Stimulated activated effector memory CD8-positive, alpha-beta T cell treated with anti-CD3 and anti-CD28 coated beads, Interleukin-12 subunit alpha, Interleukin-12 subunit beta, amount 100 ng/mL, for 72 hours (primary cell): ENCODE data around the gene CD300A.

Source experiments
- ATAC-seq: fragments of 150-1000 bp; cut with Tn5 transposase; 2 replicates; pipeline ENCODE4 v1.10.0; 2021
- DNase-seq, 2 donors: peaks; one replicate each; pipeline ENCODE4 v3.0.0; 2021 to 2022; ENCODE audit warnings: low spot score in 2 of 2
- H3K27ac Mint-ChIP-seq: one replicate; pipeline ENCODE4 v1.8.0; 2022; ENCODE audit warnings: mild to moderate bottlenecking, mixed read lengths
- H3K36me3 Mint-ChIP-seq: one replicate; pipeline ENCODE4 v1.8.0; 2022; ENCODE audit warnings: mild to moderate bottlenecking, mixed read lengths
- H3K4me1 Mint-ChIP-seq: one replicate; pipeline ENCODE4 v1.8.0; 2022; ENCODE audit warnings: mixed read lengths
- H3K4me3 Mint-ChIP-seq: one replicate; pipeline ENCODE4 v1.8.0; 2022; ENCODE audit warnings: mild to moderate bottlenecking, mixed read lengths
- H3K9me3 Mint-ChIP-seq: one replicate; pipeline ENCODE4 v1.8.0; 2022; ENCODE audit warnings: mixed read lengths

CD300A gene

DNA sequence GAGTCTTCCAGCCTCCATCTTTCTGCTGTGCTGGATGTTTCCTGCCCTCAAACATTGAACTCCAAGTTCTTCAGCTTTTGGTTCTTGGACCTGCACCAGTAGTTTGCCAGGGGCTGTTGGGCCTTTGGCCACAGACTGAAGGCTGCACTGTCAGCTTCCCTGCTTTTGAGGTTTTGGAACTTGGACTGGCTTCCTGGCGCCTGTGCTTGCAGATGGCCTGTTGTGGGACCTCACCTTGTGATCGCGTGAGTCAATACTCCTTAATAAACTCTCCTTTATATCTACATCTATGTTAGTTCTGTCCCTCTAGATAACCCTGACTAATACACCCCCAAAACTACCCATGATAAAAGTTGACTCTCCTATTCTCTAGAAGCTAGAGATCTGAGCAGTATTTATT, 7.6 kb upstream of the CD300A start:
- no peak for ATAC-seq
- no peaks in the 10 kb centered on the region for H3K9me3 Mint-ChIP-seq

GRCh38 chr17:74459622-74460021, 6.8 kb upstream of the CD300A start:
- H3K4me3 Mint-ChIP-seq = no peak overlapping the region
- ATAC-seq = no peak
- no peak for DNase-seq
- H3K27ac Mint-ChIP-seq = no peak overlapping the region
- H3K4me1 Mint-ChIP-seq = peaks cover 66% of the 10 kb centered on the region
- no peaks in the 10 kb centered on the region for H3K9me3 Mint-ChIP-seq
- H3K36me3 Mint-ChIP-seq = no peaks in the 10 kb centered on the region

More for the DNA sequence above, 7.6 kb upstream of the CD300A start:
- Mint-ChIP-seq H3K36me3 (no peaks in the 10 kb centered on the region), H3K27ac (peak overlapping the region; percentile 34), H3K4me3 (no peak overlapping the region), H3K4me1 (peaks cover 64% of the 10 kb centered on the region)
- no peak for DNase-seq

DNA sequence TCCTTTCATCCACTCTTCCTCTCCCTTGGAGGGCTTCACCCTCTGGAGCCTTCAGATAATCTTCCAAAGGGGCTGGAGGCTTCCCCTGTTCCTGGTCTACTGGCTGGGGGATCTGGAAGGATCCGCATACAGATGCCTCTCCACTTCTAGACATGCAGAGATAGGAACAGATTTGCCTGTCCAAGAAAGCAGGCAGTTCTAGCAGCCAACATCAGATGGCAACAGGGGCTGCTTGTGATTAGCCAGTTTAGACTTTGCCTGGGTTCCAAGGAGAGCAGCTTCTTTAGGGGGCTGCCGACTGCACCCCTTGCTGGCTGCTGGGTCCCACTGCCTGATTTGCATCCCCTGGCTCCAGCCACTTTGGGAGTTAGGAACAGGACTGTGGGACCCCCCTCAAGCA, 6.2 kb upstream of the CD300A start:
- H3K27ac Mint-ChIP-seq = no peak overlapping the region
- H3K4me3 Mint-ChIP-seq = no peak overlapping the region
- no peaks in the 10 kb centered on the region for H3K36me3 Mint-ChIP-seq
- no peak for ATAC-seq
- no peak for DNase-seq
- H3K9me3 Mint-ChIP-seq = no peaks in the 10 kb centered on the region
- H3K4me1 Mint-ChIP-seq = peaks cover 66% of the 10 kb centered on the region

DNA sequence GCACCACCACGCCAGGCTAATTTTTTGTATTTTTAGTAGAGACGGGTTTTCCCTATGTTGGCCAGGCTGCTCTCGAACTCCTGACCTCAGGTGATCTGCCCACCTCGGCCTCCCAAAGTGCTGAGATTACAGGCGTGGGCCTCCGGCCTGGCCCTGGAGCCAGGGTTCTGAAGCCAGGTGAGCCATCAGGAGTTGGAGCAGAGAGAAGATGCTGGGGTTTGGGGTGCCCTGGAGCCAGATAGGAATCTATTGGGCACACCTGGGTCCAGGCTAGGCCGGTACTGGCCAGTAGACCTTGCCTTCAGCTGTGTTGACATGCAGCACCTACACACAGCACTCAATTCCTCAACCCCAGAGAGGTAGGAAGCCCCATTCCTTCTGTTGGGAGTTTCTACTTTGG, 5.4 kb upstream of the CD300A start:
- Mint-ChIP-seq H3K36me3 (no peaks in the 10 kb centered on the region), H3K4me3 (no peak overlapping the region), H3K27ac (no peak overlapping the region), H3K4me1 (peaks cover 62% of the 10 kb centered on the region), H3K9me3 (no peaks in the 10 kb centered on the region)
- no peak for DNase-seq
- no peak for ATAC-seq

DNA sequence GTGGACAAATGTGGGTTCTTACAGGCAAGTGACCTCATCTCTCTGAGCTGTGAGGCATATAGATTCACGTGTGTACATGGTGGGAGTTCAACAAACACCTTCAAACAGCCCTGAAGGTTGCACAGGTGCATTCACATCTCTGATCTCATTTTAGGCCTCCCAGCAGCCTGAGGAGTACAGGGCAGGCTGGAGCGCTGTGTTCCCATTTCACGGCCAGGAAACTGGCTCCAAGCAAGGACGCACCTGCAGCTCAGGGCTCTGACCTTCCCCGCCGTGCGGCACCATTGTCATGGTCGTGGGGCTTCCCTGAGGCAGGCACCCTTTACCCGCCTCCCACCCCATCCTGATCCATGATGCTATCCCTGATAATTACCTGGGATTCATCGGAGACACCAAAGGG, 4.8 kb upstream of the CD300A start:
- Mint-ChIP-seq H3K4me3 (no peak overlapping the region), H3K9me3 (no peaks in the 10 kb centered on the region), H3K36me3 (no peaks in the 10 kb centered on the region), H3K4me1 (peaks cover 59% of the 10 kb centered on the region), H3K27ac (no peak overlapping the region)
- ATAC-seq (no peak), DNase-seq (no peak)

- no peak for ATAC-seq
- Mint-ChIP-seq H3K36me3 (peaks cover 5% of the 10 kb centered on the region), H3K9me3 (no peaks in the 10 kb centered on the region), H3K4me3 (no peak overlapping the region), H3K27ac (no peak overlapping the region), H3K4me1 (peaks cover 47% of the 10 kb centered on the region)
- no peak for DNase-seq
These were observed 1.6 kb upstream of the CD300A start for GRCh38 chr17:74464730-74465377.

- no peaks in the 10 kb centered on the region for H3K9me3 Mint-ChIP-seq
- ATAC-seq = no peak
- H3K4me3 Mint-ChIP-seq = no peak overlapping the region
- DNase-seq = no peak
- no peak overlapping the region for H3K27ac Mint-ChIP-seq
- H3K36me3 Mint-ChIP-seq = peaks cover 12% of the 10 kb centered on the region
- H3K4me1 Mint-ChIP-seq = peaks cover 48% of the 10 kb centered on the region
These were observed 890 bp upstream of the CD300A start for GRCh38 chr17:74465378-74466110.

DNA sequence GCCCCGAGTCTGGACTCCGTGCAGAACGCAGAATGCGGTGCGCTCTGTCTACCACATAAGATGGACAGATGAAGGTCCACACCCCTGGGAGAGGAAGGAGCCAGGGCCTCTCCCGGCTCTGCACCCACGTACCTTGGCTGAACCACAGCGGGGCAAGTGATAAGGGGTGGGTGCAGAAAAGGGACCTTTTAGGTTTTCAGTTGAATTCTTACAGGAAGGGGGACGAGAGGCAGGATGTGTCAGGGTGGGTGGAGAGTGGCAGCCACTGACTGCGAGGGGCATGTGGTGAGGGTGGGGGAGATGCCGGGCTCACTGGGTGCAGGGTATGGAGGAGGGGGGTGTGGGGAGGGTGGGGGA, 372 bp downstream of the CD300A start:
- peak in 1 of 2 donors; percentile 61 for DNase-seq
- H3K4me1 Mint-ChIP-seq = peaks cover 51% of the 10 kb centered on the region
- no peak overlapping the region for H3K4me3 Mint-ChIP-seq
- no peak overlapping the region for H3K27ac Mint-ChIP-seq
- no peaks in the 10 kb centered on the region for H3K9me3 Mint-ChIP-seq
- peak; percentile 40 for ATAC-seq
- peaks cover 22% of the 10 kb centered on the region for H3K36me3 Mint-ChIP-seq

GRCh38 chr17:74467221-74467951, 952 bp downstream of the CD300A start:
- H3K27ac Mint-ChIP-seq = no peak overlapping the region
- H3K4me3 Mint-ChIP-seq = no peak overlapping the region
- no peak for DNase-seq
- no peaks in the 10 kb centered on the region for H3K9me3 Mint-ChIP-seq
- peaks cover 28% of the 10 kb centered on the region for H3K36me3 Mint-ChIP-seq
- ATAC-seq = peak; percentile 61
- peaks cover 51% of the 10 kb centered on the region for H3K4me1 Mint-ChIP-seq

DNA sequence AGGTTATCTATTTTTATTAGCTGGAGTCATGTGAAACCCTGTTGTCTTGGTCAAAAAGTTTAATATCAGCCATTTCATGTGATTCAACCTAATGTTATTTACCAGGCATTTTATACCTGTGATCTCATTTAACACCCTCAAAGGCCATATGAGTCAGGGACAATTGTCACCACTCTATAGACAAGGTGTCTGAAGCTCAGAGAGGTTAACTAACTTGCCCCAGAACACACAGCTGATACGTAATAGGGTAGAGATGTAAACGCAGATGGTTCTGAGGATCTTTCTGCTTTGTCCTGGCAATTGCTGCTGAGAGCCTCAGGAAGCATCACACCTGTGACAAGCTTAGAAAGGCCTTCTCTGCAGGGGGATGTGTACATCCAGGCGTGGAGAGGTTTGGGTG, 4.9 kb downstream of the CD300A start:
- DNase-seq (no peak), ATAC-seq (peak; percentile 63)
- Mint-ChIP-seq H3K4me1 (peaks cover 70% of the 10 kb centered on the region), H3K36me3 (peaks cover 59% of the 10 kb centered on the region), H3K27ac (peak overlapping the region; percentile 87), H3K9me3 (peaks cover 4% of the 10 kb centered on the region), H3K4me3 (no peak overlapping the region)

GRCh38 chr17:74472890-74473289, 6.5 kb downstream of the CD300A start:
- H3K4me3 Mint-ChIP-seq = no peak overlapping the region
- H3K9me3 Mint-ChIP-seq = peaks cover 4% of the 10 kb centered on the region
- H3K27ac Mint-ChIP-seq = peak overlapping the region; percentile 87
- ATAC-seq (no peak), DNase-seq (no peak)
- peaks cover 65% of the 10 kb centered on the region for H3K36me3 Mint-ChIP-seq
- H3K4me1 Mint-ChIP-seq = peaks cover 78% of the 10 kb centered on the region

- Mint-ChIP-seq H3K27ac (peak overlapping the region; percentile 87), H3K4me1 (peaks cover 82% of the 10 kb centered on the region)
- no peak for DNase-seq
These were observed 6.9 kb downstream of the CD300A start for GRCh38 chr17:74473294-74473693.

GRCh38 chr17:74474043-74474792, 7.8 kb downstream of the CD300A start:
- peak overlapping the region; percentile 87 for H3K27ac Mint-ChIP-seq
- DNase-seq = no peak
- H3K4me3 Mint-ChIP-seq = no peak overlapping the region
- peaks cover 4% of the 10 kb centered on the region for H3K9me3 Mint-ChIP-seq
- peaks cover 65% of the 10 kb centered on the region for H3K36me3 Mint-ChIP-seq
- peaks cover 91% of the 10 kb centered on the region for H3K4me1 Mint-ChIP-seq
- peak; percentile 45 for ATAC-seq

More at GRCh38 chr17:74473294-74473693, 6.9 kb downstream of the CD300A start:
- Mint-ChIP-seq H3K36me3 (peaks cover 65% of the 10 kb centered on the region), H3K9me3 (peaks cover 4% of the 10 kb centered on the region), H3K4me3 (no peak overlapping the region)
- ATAC-seq = no peak

GRCh38 chr17:74475189-74475588, 8.8 kb downstream of the CD300A start:
- peaks cover 64% of the 10 kb centered on the region for H3K36me3 Mint-ChIP-seq
- H3K4me1 Mint-ChIP-seq = peaks cover 91% of the 10 kb centered on the region
- no peak for ATAC-seq
- H3K27ac Mint-ChIP-seq = peak overlapping the region; percentile 37
- H3K9me3 Mint-ChIP-seq = peaks cover 4% of the 10 kb centered on the region
- no peak for DNase-seq
- no peak overlapping the region for H3K4me3 Mint-ChIP-seq

- H3K4me1 Mint-ChIP-seq = peaks cover 92% of the 10 kb centered on the region
- DNase-seq = no peak
- H3K4me3 Mint-ChIP-seq = no peak overlapping the region
These were observed 11.0 kb downstream of the CD300A start for GRCh38 chr17:74477411-74477810.

More at GRCh38 chr17:74477411-74477810, 11.0 kb downstream of the CD300A start:
- Mint-ChIP-seq H3K36me3 (peaks cover 61% of the 10 kb centered on the region), H3K27ac (peak overlapping the region; percentile 90), H3K9me3 (peaks cover 4% of the 10 kb centered on the region)
- no peak for ATAC-seq
